GM23338 (cell line): Measurements from ENCODE around the gene MTMR1. TPM values are rescaled to one million over a fixed set of nuclear protein-coding genes. Genes with fewer than 3 reads are reported as not detected.

Source experiments
- ATAC-seq: fragments of 200-7000 bp; cut with Tn5 transposase; 3 replicates; pipeline ENCODE4 v1.9.1; 2020
- DNase-seq: peaks from one replicate; pipeline ENCODE4 v3.0.0-alpha.2; 2015; ENCODE audit warnings: low spot score
- H2AFZ ChIP-seq: fragments of 200-600 bp; sonication (generic); 2 replicates; pipeline ENCODE4 v1.8.0; 2016; ENCODE audit warnings: antibody characterized with exemption, mild to moderate bottlenecking, moderate library complexity
- H3F3A ChIP-seq: fragments of 200-600 bp; sonication (generic); replicated peaks from 2 replicates; pipeline ENCODE4 v1.8.0; 2017; ENCODE audit warnings: antibody characterized with exemption, mixed run types, low read depth
- H3K27ac ChIP-seq: fragments of 200-600 bp; sonication (generic); 2 replicates; pipeline ENCODE4 v1.6.1; 2016; ENCODE audit warnings: low read depth
- H3K27me3 ChIP-seq: fragments of 200-600 bp; sonication (generic); 2 replicates; pipeline ENCODE4 v1.8.0; 2016; ENCODE audit warnings: mild to moderate bottlenecking, mixed run types, moderate library complexity; ENCODE audit not compliant: insufficient read depth
- H3K36me3 ChIP-seq: fragments of 200-600 bp; sonication (generic); 2 replicates; pipeline ENCODE4 v1.8.0; 2016; ENCODE audit warnings: mild to moderate bottlenecking; ENCODE audit not compliant: insufficient read depth
- H3K4me1 ChIP-seq: fragments of 200-600 bp; sonication (generic); 2 replicates; pipeline ENCODE4 v1.8.0; 2016; ENCODE audit warnings: mild to moderate bottlenecking, moderate library complexity; ENCODE audit not compliant: insufficient read depth
- H3K4me2 ChIP-seq: fragments of 200-600 bp; sonication (generic); 2 replicates; pipeline ENCODE4 v1.7.1; 2017; ENCODE audit warnings: mixed run types
- H3K4me3 ChIP-seq: fragments of 200-600 bp; sonication (generic); 2 replicates; pipeline ENCODE4 v1.6.1; 2016; ENCODE audit warnings: mixed run types
- H3K79me2 ChIP-seq: fragments of 200-600 bp; sonication (generic); replicated peaks from 2 replicates; pipeline ENCODE4 v1.8.0; 2017; ENCODE audit warnings: mild to moderate bottlenecking; ENCODE audit not compliant: insufficient read depth
- H3K9me2 ChIP-seq: fragments of 200-600 bp; sonication (generic); 2 replicates; pipeline ENCODE4 v1.8.0; 2017; ENCODE audit not compliant: insufficient read depth
- H4K20me1 ChIP-seq: fragments of 200-600 bp; sonication (generic); replicated peaks from 2 replicates; pipeline ENCODE4 v1.8.0; 2017; ENCODE audit warnings: mild to moderate bottlenecking; ENCODE audit not compliant: insufficient read depth
- H3K27ac Mint-ChIP-seq: 2 replicates; pipeline ENCODE4 v1.8.0; 2020; ENCODE audit warnings: inconsistent platforms, mild to moderate bottlenecking, moderate library complexity, mixed read lengths
- H3K27me3 Mint-ChIP-seq: 3 replicates; pipeline ENCODE4 v1.8.0; 2022; ENCODE audit warnings: low read depth, mild to moderate bottlenecking, moderate library complexity, mixed read lengths, inconsistent platforms; ENCODE audit not compliant: insufficient read depth, poor library complexity
- H3K36me3 Mint-ChIP-seq: 3 replicates; pipeline ENCODE4 v1.8.0; 2021; ENCODE audit warnings: low read depth, mild to moderate bottlenecking, inconsistent platforms, moderate library complexity, mixed read lengths
- H3K4me1 Mint-ChIP-seq: 3 replicates; pipeline ENCODE4 v1.8.0; 2020; ENCODE audit warnings: mild to moderate bottlenecking, inconsistent platforms, mixed read lengths
- H3K4me3 Mint-ChIP-seq: 3 replicates; pipeline ENCODE4 v1.8.0; 2021; ENCODE audit warnings: moderate library complexity, mild to moderate bottlenecking, inconsistent platforms, mixed read lengths
- H3K9me3 Mint-ChIP-seq: 3 replicates; pipeline ENCODE4 v1.8.0; 2020; ENCODE audit warnings: moderate library complexity, mild to moderate bottlenecking, inconsistent platforms, mixed read lengths
- CREB1 ChIP-seq: fragments of 250-450 bp; sonication (Bioruptor Pico); IDR thresholded peaks from 2 replicates; pipeline ENCODE4 v1.5.0; 2020; ENCODE audit warnings: low read depth, mild to moderate bottlenecking, moderate library complexity
- EZH2 ChIP-seq: fragments of 200-600 bp; sonication (generic); IDR thresholded peaks from one replicate; pipeline ENCODE4 v1.8.0; 2017; ENCODE audit warnings: antibody characterized with exemption, mild to moderate bottlenecking, low read depth; ENCODE audit not compliant: unreplicated experiment
- EZH2phosphoT487 ChIP-seq: fragments of 200-600 bp; sonication (generic); IDR thresholded peaks from one replicate; pipeline ENCODE4 v1.8.1; 2018; ENCODE audit warnings: antibody characterized with exemption; ENCODE audit not compliant: unreplicated experiment
- JUNB ChIP-seq: IDR thresholded peaks from one replicate; pipeline ENCODE4 v1.6.1; 2016; ENCODE audit warnings: antibody characterized with exemption; ENCODE audit not compliant: unreplicated experiment
- NANOG ChIP-seq: IDR thresholded peaks from 2 replicates; pipeline ENCODE4 v1.6.1; 2016; ENCODE audit warnings: antibody characterized with exemption, borderline replicate concordance
- POLR2AphosphoS5 ChIP-seq: IDR thresholded peaks from 2 replicates; pipeline ENCODE4 v1.6.1; 2016; ENCODE audit warnings: antibody characterized with exemption, low read depth
- STAT1 ChIP-seq: IDR thresholded peaks from one replicate; pipeline ENCODE4 v1.6.1; 2016; ENCODE audit warnings: antibody characterized with exemption; ENCODE audit not compliant: unreplicated experiment
- ZNF114 ChIP-seq: fragments of 250-450 bp; sonication (Bioruptor Pico); IDR thresholded peaks from 2 replicates; pipeline ENCODE4 v1.5.0; 2020; ENCODE audit warnings: mild to moderate bottlenecking, moderate library complexity
- ZNF331 ChIP-seq: fragments of 250-450 bp; sonication (Bioruptor Pico); IDR thresholded peaks from 2 replicates; pipeline ENCODE4 v1.5.0; 2020; ENCODE audit warnings: low read depth, mild to moderate bottlenecking, moderate library complexity
- polyA plus RNA-seq: library from polyadenylated mRNA; unstranded; fragments of >200 nt; fragmentation: Nextera tagmentation; extraction: Ambion mirVana; gene quantifications from 2 replicates; pipeline ENCODE4 v1.2.1, GENCODE V29; 2016
- total RNA-seq: library from RNA; depleted of rRNA; stranded (reverse); fragments of >200 nt; shearing (Covaris generic); gene quantifications from 2 replicates; pipeline ENCODE4 v1.2.3, GENCODE V29; 2014
- TF ChIP-seq, protein P1 (sequence below): IDR thresholded peaks from one replicate; pipeline ENCODE4 v1.6.1; 2018; ENCODE audit warnings: antibody characterized with exemption; ENCODE audit not compliant: unreplicated experiment
- TF ChIP-seq, protein P2 (sequence below): IDR thresholded peaks from 2 replicates; pipeline ENCODE4 v1.6.1; 2016; ENCODE audit warnings: antibody characterized with exemption
- TF ChIP-seq, protein P3 (sequence below), 2 experiments: fragments of 200-600 bp in 1 of 2; sonication (generic) in 1 of 2; conservative IDR thresholded peaks; 2 replicates each; pipeline versions ENCODE4 v1.5.1 to v1.6.1; 2016 to 2017; ENCODE audit warnings: antibody characterized with exemption in 2 of 2, low read depth in 2 of 2, mild to moderate bottlenecking in 2 of 2, moderate library complexity in 1 of 2
- TF ChIP-seq, protein P4 (sequence below): fragments of 250-450 bp; sonication (Bioruptor Pico); IDR thresholded peaks from 2 replicates; pipeline ENCODE4 v1.5.0; 2020; ENCODE audit warnings: mild to moderate bottlenecking, moderate library complexity

Gene MTMR1
- total and polyA plus RNA-seq, 2 experiments from 2014 or later = 4.5 to 19.1 TPM

GRCh38 chrX:150663073-150663472 lies 30.1 kb upstream of the MTMR1 start:
- Mint-ChIP-seq H3K27ac (no peak overlapping the region), H3K4me3 (no peak overlapping the region), H3K36me3 (peaks cover 20% of the 10 kb centered on the region; the same call in 2 of the 3 replicates), H3K4me1 (no peaks in the 10 kb centered on the region; the same call in 2 of the 3 replicates), H3K9me3 (no peaks in the 10 kb centered on the region), H3K27me3 (peaks cover 2% of the 10 kb centered on the region)
- Histone ChIP-seq H3K79me2 (no peaks in the 10 kb centered on the region), H2AFZ (no peak overlapping the region), H3K27me3 (no peaks in the 10 kb centered on the region), H3K4me3 (no peak overlapping the region), H3F3A (no peaks in the 10 kb centered on the region), H3K9me2 (no peaks in the 10 kb centered on the region), H3K4me2 (no peak overlapping the region), H3K36me3 (no peaks in the 10 kb centered on the region), H4K20me1 (no peaks in the 10 kb centered on the region), H3K4me1 (no peaks in the 10 kb centered on the region), H3K27ac (no peak overlapping the region)
- TF ChIP-seq ZNF331 (CRISPR knock-in tag) (no peak), POLR2AphosphoS5 (no peak), NANOG (no peak), STAT1 (no peak), JUNB (no peak), EZH2 (no peak), CREB1 (CRISPR knock-in tag) (no peak), ZNF114 (no peak), EZH2phosphoT487 (no peak)
- TF ChIP-seq, protein P1, sequence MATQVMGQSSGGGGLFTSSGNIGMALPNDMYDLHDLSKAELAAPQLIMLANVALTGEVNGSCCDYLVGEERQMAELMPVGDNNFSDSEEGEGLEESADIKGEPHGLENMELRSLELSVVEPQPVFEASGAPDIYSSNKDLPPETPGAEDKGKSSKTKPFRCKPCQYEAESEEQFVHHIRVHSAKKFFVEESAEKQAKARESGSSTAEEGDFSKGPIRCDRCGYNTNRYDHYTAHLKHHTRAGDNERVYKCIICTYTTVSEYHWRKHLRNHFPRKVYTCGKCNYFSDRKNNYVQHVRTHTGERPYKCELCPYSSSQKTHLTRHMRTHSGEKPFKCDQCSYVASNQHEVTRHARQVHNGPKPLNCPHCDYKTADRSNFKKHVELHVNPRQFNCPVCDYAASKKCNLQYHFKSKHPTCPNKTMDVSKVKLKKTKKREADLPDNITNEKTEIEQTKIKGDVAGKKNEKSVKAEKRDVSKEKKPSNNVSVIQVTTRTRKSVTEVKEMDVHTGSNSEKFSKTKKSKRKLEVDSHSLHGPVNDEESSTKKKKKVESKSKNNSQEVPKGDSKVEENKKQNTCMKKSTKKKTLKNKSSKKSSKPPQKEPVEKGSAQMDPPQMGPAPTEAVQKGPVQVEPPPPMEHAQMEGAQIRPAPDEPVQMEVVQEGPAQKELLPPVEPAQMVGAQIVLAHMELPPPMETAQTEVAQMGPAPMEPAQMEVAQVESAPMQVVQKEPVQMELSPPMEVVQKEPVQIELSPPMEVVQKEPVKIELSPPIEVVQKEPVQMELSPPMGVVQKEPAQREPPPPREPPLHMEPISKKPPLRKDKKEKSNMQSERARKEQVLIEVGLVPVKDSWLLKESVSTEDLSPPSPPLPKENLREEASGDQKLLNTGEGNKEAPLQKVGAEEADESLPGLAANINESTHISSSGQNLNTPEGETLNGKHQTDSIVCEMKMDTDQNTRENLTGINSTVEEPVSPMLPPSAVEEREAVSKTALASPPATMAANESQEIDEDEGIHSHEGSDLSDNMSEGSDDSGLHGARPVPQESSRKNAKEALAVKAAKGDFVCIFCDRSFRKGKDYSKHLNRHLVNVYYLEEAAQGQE = no peak
- TF ChIP-seq, protein P2, sequence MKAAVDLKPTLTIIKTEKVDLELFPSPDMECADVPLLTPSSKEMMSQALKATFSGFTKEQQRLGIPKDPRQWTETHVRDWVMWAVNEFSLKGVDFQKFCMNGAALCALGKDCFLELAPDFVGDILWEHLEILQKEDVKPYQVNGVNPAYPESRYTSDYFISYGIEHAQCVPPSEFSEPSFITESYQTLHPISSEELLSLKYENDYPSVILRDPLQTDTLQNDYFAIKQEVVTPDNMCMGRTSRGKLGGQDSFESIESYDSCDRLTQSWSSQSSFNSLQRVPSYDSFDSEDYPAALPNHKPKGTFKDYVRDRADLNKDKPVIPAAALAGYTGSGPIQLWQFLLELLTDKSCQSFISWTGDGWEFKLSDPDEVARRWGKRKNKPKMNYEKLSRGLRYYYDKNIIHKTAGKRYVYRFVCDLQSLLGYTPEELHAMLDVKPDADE = no peak
- TF ChIP-seq, protein P3, sequence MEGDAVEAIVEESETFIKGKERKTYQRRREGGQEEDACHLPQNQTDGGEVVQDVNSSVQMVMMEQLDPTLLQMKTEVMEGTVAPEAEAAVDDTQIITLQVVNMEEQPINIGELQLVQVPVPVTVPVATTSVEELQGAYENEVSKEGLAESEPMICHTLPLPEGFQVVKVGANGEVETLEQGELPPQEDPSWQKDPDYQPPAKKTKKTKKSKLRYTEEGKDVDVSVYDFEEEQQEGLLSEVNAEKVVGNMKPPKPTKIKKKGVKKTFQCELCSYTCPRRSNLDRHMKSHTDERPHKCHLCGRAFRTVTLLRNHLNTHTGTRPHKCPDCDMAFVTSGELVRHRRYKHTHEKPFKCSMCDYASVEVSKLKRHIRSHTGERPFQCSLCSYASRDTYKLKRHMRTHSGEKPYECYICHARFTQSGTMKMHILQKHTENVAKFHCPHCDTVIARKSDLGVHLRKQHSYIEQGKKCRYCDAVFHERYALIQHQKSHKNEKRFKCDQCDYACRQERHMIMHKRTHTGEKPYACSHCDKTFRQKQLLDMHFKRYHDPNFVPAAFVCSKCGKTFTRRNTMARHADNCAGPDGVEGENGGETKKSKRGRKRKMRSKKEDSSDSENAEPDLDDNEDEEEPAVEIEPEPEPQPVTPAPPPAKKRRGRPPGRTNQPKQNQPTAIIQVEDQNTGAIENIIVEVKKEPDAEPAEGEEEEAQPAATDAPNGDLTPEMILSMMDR (conservative IDR thresholded peaks at IDR 0.05; ENCODE audit: low read depth in 2 of 2) = no peak
- TF ChIP-seq, protein P4, sequence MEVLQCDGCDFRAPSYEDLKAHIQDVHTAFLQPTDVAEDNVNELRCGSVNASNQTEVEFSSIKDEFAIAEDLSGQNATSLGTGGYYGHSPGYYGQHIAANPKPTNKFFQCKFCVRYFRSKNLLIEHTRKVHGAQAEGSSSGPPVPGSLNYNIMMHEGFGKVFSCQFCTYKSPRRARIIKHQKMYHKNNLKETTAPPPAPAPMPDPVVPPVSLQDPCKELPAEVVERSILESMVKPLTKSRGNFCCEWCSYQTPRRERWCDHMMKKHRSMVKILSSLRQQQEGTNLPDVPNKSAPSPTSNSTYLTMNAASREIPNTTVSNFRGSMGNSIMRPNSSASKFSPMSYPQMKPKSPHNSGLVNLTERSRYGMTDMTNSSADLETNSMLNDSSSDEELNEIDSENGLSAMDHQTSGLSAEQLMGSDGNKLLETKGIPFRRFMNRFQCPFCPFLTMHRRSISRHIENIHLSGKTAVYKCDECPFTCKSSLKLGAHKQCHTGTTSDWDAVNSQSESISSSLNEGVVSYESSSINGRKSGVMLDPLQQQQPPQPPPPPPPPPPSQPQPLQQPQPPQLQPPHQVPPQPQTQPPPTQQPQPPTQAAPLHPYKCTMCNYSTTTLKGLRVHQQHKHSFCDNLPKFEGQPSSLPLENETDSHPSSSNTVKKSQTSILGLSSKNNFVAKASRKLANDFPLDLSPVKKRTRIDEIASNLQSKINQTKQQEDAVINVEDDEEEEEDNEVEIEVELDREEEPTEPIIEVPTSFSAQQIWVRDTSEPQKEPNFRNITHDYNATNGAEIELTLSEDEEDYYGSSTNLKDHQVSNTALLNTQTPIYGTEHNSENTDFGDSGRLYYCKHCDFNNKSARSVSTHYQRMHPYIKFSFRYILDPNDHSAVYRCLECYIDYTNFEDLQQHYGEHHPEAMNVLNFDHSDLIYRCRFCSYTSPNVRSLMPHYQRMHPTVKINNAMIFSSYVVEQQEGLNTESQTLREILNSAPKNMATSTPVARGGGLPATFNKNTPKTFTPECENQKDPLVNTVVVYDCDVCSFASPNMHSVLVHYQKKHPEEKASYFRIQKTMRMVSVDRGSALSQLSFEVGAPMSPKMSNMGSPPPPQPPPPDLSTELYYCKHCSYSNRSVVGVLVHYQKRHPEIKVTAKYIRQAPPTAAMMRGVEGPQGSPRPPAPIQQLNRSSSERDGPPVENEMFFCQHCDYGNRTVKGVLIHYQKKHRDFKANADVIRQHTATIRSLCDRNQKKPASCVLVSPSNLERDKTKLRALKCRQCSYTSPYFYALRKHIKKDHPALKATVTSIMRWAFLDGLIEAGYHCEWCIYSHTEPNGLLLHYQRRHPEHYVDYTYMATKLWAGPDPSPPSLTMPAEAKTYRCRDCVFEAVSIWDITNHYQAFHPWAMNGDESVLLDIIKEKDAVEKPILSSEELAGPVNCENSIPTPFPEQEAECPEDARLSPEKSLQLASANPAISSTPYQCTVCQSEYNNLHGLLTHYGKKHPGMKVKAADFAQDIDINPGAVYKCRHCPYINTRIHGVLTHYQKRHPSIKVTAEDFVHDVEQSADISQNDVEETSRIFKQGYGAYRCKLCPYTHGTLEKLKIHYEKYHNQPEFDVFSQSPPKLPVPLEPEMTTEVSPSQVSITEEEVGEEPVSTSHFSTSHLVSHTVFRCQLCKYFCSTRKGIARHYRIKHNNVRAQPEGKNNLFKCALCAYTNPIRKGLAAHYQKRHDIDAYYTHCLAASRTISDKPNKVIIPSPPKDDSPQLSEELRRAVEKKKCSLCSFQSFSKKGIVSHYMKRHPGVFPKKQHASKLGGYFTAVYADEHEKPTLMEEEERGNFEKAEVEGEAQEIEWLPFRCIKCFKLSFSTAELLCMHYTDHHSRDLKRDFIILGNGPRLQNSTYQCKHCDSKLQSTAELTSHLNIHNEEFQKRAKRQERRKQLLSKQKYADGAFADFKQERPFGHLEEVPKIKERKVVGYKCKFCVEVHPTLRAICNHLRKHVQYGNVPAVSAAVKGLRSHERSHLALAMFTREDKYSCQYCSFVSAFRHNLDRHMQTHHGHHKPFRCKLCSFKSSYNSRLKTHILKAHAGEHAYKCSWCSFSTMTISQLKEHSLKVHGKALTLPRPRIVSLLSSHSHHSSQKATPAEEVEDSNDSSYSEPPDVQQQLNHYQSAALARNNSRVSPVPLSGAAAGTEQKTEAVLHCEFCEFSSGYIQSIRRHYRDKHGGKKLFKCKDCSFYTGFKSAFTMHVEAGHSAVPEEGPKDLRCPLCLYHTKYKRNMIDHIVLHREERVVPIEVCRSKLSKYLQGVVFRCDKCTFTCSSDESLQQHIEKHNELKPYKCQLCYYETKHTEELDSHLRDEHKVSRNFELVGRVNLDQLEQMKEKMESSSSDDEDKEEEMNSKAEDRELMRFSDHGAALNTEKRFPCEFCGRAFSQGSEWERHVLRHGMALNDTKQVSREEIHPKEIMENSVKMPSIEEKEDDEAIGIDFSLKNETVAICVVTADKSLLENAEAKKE (CRISPR knock-in tag) = no peak
- ATAC-seq (no peak), DNase-seq (no peak)
